MV-4-11 (cell line): Measurements from ENCODE around the gene CTDSPL2.
"Not testable (repeated sequence)": the region's sequence is repeated elsewhere in the genome, so short reads cannot be mapped to it uniquely, and the experiment has no call there.

Experiments used
- DNase-seq: peaks from one replicate; lab custom pipeline; 2025; lab: John Stamatoyannopoulos, UW

CTDSPL2 gene

DNA sequence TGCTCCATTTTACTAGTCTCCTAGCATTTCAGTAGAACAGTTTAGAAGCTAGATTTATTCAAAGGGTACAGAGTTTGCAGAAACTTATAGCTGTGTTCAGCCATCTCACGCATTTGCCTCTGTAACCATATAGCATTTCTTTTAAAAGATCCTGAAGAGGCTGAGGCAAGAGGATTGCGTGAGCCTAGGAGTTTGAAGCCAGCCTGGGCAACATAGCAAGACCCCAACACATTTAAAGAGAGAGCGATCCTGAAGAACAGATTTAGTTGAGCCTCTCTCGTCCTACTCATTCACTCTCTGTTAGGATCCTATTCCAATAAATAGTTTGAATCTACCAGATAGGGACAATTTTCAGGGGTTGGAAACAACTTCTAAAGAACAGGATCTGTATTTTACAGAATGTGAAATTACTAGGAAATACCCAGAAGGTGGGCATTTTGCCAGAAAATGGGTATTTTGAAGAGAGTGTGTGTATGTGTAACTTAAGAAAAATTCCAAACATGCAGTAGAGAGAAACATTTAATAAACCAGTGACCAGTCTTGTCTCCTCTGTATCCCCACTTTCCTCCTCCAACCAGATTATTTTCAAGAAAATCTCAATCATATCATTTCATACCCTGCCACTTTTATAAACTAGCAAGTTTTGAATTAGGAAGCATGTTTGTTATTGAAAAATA lies 114.0 kb downstream of the CTDSPL2 start:
- no peak for DNase-seq

DNA sequence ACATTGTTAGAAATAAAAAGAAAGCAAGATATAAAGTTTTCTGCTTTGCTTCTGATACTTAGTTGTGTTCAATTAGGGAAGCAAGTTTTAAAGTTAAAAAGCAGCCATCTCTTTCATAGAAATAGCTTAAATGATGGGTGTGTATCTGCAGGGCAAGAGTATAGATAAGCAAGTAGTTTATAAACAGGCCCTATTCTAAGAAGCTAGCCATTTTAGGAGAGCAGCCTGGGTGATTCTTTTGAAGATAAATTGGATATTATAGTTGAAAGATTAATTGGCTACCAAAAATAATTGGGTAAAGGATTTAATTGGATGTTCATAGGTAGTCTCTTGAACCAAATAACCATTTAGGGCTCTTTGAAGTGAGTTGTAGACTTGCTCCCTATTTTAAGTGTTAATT lies 115.2 kb downstream of the CTDSPL2 start:
- DNase-seq, result no peak

DNA sequence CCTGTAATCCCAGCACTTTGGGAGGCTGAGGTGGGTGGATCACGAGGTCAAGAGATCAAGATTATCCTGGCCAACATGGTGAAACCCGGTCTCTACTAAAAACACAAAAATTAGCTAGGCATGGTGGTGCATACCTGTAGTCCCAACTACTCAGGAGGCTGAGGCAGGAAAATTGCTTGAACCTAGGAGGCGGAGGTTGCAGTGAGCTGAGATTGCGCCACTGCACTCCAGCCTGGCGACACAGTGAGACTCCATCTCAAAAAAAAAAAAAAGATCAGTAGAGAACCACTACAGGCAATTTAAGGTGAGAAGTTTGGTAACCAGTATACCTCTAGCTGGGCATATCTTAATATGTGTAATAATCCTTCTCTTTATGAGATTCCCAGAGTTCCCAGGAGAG lies 117.3 kb downstream of the CTDSPL2 start:
- DNase-seq, result not testable (repeated sequence)

DNA sequence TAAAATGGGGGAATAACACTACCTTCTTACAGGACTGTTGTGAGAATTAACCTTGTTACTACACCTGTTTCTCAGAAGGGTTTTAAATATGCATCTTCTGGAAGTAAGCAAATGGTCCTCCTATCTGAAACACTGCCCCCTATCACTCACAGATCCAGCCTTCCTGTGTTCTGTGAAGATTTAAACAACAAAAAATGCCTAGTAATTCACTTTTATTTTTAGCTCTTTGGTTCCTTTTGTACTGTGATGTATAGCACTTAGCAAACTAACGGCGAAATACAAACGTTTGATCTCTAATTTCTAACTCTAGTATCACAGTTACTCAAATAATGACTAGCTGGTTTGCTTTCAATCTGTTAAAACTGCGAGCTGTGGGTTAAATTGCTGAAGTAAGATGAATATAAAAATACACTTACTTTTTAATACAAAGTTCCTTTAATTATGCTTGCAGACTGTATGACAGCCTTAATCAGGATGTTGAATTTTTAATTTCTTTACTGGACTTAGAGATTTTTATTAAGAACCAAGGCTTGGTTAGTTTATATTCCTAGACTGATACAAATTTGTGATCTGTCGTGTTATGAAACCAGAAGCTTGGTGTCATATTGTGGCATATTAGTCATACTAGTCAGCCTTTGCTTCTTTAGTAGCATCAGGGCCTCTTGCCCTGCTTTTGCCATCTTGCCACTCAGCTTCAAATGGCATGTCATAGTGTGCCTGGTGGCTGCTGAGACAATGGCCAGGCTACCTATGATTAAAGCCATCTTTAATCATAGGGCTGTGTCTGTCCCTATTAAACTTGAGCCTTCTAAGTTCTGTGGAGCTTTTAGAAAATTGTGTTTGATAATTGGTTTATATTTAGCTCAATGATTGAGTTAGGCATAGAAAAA lies 118.7 kb downstream of the CTDSPL2 start:
- peak; percentile 66 for DNase-seq

DNA sequence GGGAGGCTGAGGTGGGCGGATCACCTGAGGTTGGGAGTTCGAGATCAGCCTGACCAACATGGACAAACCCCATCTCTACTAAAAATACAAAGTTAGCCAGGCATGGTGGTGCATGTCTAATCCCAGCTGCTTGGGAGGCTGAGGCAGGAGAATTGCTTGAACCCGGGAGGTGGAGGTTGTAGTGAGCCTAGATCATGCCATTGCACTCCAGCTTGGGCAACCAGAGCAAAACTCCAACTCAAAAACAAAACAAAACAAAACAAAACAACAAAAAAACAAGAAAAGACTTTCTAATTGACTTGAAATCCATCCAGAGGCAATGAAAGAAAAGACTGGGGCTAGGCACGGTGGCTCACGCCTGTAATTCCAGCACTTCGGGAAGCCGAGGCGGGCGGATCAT lies 121.7 kb downstream of the CTDSPL2 start:
- DNase-seq, result not testable (repeated sequence)

DNA sequence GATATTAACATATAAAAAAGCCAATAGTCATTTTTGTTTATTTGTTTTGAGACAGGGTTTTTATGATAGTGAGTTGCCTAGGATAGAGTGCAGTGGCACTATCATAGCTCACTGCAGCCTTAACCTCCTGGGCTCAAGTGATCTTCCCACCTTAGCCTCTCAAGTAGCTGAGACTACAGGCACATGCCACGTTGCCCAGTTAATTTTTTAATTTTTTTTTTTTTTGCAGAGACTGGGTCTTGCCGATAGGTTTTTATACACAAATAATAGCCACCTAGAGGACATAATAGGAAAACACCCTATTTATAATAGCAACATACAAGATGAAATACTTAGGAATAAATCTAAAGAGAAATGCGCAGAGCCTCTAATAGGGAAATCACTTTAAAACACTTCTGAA lies 122.8 kb downstream of the CTDSPL2 start:
- no peak for DNase-seq

DNA sequence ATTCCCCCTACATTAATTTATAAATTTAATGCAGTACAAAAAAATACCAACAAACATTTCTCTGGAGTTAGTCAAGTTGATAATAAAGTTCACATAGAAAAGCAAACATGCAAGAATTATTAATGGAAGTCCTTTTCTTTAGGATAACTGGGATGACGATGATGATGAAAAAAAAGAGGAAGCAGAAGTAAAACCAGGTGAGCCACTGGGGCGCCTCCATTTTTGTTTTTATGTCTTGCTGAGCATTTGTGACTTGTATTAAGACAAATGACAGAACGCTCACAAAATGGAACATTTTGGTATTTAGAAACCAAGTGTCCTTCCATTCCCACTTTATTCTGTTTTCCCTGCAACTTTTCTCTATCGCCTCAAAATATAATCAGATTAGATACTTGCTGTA lies 123.3 kb downstream of the CTDSPL2 start:
- no peak for DNase-seq

DNA sequence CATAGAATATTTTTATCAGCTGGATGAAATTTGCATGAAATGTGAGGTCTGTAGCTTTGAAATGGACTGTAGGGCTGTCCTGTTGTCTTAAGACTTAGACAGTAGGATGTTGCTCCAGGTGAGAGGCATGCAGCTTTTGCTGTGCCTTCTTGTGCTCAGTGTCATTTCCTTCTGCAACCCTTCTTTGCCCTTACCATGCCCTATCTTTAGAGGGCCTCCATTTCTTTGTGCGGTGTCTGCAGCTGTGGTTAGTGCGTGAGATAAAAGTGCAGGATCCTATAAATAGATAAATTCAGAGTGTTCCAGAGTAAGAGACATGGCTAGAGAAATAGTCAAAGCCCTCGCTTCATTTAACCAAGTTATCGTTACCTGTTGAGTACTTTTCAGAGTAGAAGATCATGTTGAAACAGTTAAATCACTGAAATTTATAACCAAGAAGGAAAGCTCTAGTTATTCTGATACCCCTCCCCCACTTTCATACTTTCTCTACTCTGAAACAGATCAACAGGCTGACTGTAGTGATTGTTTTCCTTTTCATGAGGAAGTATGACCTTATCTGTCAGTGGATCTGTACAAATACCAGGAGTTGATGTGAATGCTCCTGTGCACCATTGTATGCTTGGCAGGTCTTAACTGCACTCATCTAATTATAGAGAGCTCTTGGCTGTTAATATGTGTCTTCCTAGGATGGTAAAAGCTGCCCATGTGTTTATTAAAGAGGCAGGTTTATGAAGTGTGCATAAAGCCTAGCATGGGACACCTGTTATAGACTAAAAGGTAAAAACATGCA lies 127.7 kb downstream of the CTDSPL2 start:
- no peak for DNase-seq

DNA sequence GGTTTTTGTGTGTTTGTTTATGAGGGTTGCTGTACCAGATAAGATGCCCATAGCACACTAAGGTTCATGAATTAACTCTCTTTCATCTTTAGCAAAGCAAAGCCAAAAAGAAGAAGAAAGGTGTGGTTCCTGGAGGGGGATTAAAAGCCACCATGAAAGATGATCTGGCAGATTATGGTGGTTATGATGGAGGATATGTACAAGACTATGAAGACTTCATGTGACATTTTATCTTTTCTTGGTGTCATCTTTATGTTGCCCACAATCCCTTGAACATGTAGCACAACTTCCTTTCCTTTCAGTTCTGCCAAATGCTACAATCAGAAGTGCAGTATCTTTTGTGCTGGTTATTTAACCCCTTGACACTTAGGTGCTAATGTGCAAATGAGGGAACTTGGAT lies 133.5 kb downstream of the CTDSPL2 start:
- not testable (repeated sequence) for DNase-seq

DNA sequence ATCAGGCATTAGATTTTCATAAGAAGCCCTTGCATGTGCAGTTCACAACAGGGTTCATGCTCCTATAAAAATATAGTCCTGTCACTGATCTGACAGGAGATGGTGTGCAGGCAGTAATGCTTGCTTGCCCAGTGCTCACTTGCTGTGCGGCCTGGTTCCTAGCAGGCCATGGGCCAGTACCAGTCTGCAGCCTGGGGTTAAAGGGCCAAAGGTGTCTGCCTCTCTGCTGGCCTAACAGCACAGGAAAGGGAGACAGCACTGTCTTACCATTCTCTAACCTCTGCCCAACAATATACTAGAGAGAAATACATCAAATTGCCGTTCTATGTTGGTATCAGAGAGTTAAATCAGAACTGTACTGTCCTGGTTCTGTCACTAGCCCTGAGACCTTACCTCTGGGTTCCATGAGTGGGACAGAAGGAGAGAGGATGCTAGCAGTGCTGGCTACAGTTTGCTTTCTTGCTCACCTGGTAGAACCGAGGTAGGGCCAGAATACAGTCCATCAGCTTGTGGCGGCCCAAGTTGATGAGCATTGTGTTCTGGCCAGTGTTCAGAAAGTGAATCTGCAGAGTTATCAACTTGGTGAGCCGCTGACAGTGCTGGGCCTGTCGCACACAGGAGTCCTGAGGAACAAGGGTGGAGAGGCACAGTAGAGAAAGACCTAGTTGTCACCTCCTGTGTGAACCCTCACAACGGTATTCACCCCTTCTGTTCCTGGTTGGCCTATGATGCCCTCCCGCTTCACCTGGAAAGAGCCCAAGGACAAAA lies 138.1 kb downstream of the CTDSPL2 start:
- no peak for DNase-seq

DNA sequence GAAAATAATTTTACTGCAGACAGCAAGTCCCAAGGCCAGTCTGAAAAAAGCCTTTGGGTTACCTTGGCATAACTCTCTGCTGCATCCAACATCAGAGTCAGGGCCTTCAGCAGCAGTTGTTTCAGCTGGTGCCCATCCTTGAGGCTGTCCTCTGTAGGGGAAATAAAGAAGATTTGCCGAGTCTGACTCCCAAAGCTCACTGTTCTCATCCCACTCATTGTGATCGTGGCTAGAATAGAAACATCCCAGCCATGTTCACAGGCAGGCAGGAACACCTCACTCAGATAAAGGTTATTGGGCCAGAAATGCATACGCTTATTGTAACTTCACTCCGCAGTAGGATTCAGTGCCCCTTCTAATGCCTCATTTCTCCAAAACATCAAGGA lies 138.7 kb downstream of the CTDSPL2 start:
- DNase-seq, result no peak

DNA sequence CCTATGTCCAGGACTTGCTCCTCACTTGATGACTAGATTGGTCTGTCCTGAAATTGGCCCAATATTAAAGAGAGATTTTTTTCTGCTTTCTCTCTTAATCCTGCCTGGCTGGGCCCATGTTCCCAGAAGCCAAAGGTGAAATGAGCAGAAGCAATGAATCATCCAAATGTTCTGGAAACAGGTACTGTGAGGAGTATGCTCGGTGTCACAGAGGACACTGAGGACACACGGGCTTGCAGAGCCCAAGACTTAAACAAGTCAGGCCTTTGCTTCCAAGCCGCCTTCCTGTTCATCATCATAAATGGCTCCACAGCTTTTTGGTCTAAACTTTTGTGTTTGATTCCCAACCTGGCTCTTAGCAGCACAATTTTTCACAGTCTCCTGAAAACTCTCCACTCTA lies 140.9 kb downstream of the CTDSPL2 start:
- DNase-seq, result no peak

DNA sequence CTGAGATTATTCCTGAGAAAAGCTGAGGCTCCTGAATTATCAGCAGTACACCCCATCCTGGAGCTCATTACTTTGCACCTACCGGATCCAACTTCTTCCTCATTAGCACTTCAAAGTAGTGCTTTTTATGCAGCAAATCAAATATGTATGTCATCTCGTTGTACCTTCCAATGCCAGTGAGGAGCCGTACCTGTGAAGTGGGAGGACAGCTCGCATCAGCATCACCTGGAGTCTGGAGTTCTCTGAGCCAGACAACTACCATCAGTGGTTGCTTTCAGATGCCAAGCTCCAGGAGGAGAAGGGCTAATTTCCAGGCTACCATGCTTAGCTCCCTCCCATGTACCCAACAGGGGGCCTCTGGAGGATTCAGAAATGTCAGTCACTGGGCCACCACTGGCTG lies 141.9 kb downstream of the CTDSPL2 start:
- DNase-seq, result no peak

DNA sequence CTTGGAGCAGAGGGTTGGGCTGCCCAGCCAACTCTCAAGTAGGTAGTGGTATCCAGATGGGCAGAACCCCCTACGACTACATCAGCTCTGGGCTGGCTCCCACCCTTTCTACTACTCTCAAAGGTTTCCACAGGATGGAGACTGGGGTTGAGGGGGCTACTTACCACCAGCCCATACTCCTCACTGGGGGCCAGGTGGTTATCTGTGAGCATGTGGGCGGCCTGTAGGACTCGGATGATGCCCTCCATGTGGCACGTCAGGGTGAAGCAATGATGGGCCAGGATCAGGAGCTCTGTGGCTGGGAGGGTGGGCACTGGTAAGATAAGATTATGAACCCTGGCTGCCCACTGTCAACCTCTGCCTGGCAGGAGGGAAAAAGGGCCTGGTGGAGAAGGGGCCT lies 142.9 kb downstream of the CTDSPL2 start:
- DNase-seq, result no peak

DNA sequence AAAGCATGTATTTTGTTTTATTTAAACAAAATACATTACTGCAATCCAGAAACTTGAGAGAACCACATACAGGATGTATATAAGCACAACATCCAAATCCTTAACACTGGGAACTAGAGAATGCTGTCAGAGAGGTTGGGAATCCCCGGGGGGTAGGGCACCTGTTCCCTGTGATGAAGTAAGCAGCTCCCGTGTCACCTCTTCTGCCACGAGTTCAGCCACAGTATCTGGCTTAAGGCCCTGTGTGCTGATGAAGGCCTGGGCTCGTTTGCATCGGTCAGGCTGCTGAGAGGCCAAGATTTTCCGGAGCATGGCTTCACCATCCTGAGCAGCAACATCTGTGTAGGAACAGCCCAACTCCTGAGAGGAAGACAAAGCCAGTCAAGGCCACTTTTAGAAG lies 146.0 kb downstream of the CTDSPL2 start:
- no peak for DNase-seq

DNA sequence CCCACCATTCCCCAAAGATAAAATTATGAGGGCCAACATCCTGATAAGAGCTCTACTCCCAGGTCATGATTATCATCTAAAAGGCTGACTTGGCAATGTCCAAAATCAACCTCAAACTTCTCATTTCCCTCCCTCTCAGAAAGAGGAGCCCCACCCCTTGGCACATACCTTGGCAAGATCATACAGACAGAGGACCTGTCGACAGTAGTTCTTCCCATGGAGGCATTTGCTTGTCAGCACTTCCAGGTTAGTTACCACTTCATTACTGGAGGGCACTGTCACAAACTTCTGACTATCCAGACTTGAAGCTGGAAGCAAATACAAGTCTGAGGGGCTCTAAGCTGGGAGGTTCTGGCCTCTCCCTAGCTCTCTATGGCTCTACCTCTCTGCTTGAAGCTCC lies 147.3 kb downstream of the CTDSPL2 start:
- no peak for DNase-seq
